HepG2 (cell line): ENCODE results near the gene SMARCB1.

ENCODE experiments used
- HOXA9 ChIP-seq: sonication (generic); formaldehyde crosslinking; IDR thresholded peaks from 2 replicates; pipeline ENCODE4 v1.8.1; 2022; ENCODE audit warnings: missing genetic modification reagents, mild to moderate bottlenecking, moderate library complexity, borderline replicate concordance
- ZSCAN5A ChIP-seq: sonication (generic); formaldehyde crosslinking; IDR thresholded peaks from 2 replicates; pipeline ENCODE4 v1.8.0; 2022; ENCODE audit warnings: mild to moderate bottlenecking, missing genetic modification reagents, borderline replicate concordance

- TF ChIP-seq ZSCAN5A (CRISPR knock-in tag) (no peak), HOXA9 (no peak)
Observed at GRCh38 chr22:23782252-23782651, 4.5 kb upstream of the SMARCB1 start.
